ENCODE data around the gene CECR2.
"Not testable (repeated sequence)": the region's sequence is repeated elsewhere in the genome, so short reads cannot be mapped to it uniquely, and the experiment has no call there.

CECR2 gene

DNA sequence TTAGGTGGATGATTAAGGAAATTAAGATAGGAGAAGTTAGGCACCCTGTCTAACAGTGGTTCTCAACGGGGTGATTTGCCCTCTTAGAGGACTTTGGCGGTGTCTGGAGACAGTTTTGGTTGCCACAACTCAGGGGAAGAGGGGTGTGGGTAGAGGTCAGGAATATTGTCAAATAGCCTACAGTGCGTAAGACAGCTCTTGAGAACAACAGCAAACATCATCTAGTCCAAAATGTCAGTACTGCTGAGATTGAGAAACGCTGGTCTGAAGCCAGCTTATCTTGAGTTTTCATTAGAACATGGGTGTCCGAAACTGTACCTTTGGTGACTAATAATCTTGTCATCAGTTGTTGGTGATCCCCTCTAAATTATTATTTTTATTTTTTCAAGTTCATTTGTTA lies 38.4 kb downstream of the CECR2 start:
- DNase-seq: no peak

DNA sequence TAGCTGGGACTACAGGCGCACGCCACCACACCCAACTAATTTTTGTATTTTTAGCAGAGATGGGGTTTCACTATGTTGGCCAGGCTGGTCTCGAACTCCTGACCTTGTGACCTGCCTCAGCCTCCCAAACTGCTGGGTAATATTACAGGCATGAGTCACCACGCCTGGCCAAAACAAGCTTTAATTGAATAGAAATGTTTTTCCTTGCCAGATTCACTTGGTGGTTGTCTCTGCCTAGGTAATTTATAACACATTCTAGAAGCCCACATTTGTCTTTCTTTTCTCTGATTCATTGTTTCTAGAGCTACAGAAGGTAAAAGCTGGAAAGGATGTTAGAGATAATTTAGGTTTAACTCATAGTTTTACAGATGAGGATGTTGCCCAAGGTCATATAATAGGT lies 41.3 kb downstream of the CECR2 start:
- no peak for DNase-seq

DNA sequence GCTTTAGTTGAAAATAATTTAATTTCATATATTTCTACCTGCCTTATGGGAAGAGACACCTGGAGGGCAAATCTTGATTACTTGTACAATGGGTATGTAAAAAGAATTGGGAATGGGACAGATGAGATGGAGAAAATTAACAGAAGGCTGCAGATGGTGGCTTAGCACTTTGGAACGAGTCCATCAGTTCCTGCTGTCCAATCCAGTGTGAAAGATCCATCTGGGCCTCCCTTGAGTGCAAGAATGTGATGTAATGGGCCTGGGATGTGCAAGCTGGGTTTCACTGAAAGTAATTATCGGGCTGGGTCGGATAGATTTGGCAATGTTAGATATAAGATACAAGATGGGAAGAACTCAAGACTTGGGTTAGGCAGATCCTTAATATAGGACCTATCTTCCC lies 42.0 kb downstream of the CECR2 start:
- no peak for DNase-seq

DNA sequence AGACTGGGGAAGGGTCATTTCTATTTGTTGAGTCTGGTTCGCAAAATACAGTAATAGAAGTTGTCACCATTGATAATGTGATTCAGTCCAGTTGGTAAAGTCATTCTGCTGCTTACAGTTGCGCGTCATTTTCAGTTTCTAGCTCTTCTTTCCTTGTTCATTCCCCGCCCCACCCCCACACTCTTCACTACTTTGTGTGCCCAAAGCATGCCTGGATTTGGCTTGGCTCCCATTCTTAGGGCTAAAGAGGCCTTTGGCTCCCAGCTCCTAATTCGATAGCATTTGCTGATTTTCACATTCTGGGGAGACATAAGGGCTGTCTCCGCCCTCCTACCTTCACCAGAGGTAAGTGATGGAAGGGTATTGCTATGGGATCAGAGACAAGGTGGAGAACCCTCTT lies 43.0 kb downstream of the CECR2 start:
- no peak for DNase-seq

DNA sequence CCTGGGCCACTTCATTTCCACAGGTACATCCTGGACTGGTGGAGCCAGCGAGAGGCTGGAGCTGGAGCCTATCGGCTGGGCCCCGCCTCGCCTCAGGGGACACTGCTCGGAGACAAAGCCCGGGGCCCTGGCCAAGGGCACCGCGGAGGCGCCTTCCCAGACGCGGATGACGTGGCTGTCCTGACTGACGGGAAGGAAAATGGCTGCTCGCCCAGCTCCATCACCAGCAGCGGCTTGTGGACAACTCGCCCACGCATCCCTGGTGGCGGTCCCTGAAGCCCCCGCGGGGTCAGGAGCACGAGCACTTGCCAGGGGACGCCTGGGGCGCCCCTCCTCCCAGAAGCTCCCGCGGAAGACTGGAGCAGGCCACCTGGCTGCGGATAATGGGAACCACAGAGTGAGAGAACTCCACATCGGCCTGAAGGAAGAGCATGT lies 49.6 kb downstream of the CECR2 start:
- DNase-seq: no peak

DNA sequence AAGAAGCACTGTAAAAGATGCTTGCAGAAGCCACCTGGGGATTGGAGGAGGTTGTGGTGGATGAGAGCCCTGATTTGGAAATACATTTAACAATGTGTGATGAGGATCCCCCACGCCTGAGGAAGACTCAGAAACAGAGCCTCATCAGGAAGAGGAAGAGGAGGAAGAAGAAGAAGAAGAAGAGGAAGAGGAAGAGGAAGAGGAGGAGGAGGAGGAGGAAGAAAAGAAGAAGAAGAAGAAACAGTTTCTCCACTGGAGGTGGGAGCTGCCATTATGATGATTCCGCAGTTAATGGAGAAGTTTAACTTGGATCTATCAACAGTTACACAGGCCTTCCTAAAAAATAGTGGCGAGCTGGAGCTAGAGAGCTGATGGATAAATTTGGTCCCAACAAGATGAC lies 50.1 kb downstream of the CECR2 start:
- no peak for DNase-seq

DNA sequence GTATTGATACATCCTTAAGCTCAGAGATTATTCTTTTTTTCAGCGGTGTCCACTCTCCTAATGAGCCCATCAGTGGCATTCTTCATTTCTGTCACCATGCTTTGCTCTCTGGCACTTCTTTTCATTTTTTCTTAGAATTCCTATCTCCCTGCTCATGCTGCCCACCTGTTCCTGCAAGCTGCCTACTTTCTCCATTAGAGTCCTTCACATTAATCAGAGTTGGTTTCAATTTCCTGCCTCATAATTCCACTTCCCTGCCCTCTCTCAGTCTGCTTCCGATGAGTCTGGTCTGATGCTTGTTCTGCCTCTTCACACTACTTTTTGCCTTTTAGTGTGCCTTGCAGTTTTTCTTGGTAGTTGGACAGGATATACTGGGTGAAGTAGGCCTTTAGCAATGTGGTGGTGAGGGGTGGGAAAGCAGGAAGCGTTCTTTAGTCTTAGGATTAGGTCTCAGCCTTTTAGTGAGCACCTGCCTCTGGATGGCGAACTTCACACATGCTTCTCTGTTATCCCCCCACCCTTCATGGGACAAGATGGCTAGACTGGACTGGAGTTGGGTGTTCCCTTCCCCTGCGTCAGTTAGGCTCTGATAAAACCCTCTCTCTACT lies 53.6 kb downstream of the CECR2 start:
- no peak for DNase-seq

DNA sequence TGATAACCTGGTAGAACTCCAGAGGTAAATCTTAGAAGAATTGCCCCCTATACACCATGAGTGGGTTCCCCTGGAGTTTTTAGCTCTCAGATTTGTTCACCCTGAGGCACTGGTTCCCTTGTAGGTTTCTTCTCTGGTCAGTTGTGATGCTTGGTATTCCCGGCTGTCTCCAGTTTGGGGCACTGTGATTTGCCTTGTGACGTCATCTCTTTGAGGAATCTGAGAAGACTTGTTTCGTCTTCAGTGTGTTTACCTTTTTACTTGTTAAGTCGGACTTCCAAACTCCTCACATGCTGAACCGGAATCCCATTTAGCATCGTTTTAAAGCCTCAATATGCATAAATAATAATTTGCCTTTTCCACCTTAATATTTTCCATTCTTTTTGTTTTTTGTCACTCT lies 54.4 kb downstream of the CECR2 start:
- no peak for DNase-seq

DNA sequence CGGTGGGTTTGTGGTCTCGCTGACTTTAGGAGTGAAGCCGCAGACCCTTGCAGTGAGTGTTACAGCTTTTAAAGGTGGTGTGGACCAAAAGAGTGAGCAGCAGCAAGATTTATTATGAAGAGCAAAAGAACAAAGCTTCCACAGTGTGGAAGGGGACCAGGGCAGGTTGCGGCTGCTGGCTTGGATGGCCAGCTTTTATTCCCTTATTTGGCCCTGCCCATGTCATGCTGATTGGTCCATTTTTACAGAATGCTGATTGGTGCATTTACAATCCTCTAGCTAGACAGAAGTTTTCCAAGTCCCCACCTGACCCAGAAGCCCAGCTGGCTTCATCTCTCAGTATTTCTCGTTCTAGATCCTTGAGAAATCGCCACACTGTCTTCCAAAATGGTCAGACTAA lies 58.3 kb downstream of the CECR2 start:
- DNase-seq: not testable (repeated sequence)

DNA sequence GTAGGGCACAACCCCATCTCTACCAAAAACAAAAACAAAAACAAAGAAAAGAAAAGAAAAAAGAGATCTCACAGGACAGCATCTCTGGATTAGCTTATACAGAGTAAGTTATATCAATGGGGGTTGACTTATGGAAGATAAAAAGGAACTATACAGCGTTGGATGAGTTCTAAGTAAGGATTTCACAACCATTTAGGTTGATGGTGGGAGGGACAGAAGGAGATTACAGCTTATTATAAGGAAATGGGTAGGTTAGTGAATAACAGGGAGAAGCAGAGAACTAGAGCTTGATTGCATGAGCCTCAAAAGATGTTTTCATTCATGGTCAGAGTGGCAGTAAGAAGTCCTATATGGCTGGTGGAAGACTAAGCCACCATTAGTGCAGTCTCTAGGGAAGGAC lies 60.3 kb downstream of the CECR2 start:
- no peak for DNase-seq

DNA sequence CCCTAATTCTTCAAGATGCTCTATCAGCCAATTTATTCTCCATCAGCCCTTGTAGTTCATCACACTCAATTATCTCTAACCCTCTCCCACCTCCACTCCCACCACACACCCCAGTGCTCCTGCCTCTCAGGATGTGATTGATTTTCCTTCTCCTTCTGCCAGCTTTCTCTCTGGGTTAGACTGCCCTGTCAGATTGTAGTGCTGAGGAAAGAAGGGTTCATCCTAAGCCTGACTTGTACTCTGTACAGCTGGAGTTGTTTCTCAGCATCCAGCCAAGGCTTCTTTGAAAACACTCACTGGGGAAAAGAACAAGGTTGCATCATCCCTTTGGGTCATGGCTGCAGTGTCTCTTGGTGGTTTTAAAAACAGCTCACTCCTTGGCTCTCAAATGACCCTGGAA lies 61.2 kb downstream of the CECR2 start:
- DNase-seq: no peak

DNA sequence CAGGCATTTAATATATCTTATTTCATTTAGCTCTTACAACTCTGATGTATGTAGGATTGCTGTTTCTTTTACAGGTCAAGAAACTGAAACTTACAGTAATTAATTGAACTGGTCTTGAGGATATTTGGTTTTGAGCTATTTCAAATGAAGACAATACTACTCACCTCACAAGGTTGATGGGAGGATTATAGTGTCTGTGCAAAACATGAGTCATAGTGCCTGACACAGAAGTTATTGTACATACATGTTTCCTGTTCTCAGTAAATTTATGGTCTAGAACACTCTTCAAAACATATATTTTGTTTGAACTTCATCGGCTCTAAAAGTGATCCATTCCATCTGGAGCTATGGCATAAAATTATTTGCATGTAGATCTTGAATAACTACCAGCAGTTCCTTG lies 61.9 kb downstream of the CECR2 start:
- DNase-seq: no peak

DNA sequence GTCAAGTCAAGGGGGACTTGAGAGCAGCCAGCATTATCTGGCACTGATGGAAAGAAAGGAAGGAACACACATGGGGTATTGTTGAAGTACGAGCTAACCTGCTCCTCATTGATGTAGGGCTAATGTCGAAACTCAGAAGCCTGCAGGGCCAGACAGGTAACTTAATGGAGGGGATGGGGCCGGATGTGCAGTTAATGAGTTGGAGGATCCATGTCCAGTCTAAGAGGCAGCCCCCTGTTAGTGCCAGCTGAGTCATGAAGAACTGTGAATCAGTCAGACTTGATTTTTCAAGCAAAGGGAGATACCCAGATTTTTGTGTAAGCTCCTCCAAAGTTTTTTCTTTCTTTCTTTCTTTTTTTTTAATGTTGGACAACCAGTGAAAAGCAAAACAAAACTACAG lies 65.6 kb downstream of the CECR2 start:
- DNase-seq: no peak

DNA sequence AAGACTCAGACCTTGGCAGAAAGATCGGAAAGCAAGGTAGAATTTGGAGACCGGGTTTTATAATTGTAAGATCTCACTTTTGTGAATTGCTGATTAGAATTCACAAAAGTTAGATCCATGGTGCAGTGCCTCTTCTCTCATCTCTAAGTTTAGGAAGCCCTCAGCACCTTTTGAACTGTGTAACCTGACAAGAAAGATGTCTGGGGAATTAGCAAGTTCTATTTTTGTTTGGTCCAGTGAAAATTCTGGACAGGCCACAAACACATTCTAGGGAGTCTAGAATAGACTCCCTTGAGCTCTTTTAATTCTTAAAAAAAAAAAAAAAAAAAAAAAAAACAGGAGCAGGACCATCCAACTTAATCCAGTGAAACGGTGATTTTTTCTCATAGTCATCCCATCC lies 66.1 kb downstream of the CECR2 start:
- no peak for DNase-seq

DNA sequence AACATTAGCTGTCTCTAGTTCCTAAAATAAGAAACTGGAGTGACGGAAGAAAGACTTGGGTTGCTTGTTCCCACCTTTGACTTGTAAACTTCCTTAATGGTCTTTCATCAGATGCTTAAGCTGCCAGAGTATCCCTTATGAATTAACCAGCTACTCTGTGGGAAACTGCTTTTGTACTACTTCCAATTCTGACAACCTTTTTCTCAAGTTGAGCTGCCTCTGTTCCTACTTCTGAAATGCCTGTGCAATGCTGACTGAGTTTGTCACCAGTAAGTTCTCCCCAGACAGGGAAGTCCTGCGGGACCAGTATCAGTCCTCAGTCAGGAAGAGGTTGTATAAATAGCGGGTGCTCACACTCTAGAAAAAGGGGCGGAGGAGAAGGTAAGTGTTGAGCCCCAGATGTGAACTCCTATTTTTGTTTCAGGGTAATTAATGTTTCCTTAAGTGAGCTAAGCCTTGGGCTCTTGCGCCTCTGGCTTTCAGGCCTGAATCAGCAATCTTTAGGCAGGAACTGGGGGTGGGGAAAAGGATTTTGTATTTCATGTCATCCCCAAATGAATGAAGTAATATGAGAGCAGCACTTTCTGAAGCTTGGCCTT lies 67.2 kb downstream of the CECR2 start:
- DNase-seq: no peak

DNA sequence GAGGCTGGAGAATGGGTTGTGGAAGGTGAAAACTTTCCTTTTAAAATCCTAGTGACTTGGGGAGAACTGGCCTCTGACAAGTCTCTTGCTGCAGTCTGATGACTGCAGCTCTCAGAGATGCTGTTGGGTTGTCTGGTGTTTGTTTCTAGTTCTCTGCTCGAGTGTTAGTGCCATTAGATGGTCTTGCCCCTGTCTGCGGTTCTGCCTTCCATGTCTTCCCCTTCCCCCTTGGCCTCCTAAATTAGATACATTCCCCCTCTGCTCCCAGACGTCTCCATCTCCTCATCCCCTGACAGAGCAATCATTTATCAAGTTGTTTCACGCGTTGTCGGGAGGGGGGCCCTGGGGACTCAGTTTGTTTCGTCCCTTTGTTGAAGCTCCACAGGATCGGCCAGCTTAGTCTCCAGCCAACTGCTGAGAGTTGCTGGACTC lies 67.7 kb downstream of the CECR2 start:
- DNase-seq: no peak

DNA sequence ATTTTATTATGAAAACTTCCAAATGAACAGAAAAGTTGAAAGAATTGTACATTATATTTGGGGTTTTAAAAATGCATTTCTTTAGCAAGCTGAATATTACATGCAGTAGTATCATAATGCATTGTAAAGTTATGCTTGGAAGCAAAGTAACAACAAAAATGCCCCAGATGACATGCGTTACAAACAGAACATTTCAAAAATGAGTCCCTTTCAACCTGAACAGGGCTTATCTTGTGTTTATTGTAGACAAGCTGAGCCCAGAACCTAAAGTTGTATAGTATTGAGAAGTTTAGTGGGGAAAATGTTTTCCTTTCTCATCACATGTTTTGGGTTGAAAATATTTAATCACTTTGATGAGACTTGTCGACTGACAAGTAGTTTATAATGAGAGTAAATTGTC lies 68.8 kb downstream of the CECR2 start:
- DNase-seq: no peak

DNA sequence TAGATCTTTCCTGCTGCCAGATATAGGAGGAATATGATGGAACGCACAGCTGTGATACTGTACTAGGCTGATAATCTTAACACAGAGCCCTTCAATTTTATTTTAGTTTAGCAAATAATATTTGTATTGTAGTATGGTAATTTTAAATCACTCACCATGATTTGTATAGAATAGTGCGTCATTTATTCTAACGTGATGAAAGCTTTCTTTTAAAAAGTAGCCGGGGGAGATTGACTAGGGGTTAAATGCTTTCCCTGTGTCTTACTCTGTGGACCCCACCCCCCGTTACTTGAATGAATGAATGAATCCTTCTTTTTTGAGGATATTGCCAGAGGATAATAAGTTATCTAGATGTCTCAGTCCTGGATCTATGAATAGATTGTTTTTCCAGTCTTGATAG lies 72.1 kb downstream of the CECR2 start:
- no peak for DNase-seq

DNA sequence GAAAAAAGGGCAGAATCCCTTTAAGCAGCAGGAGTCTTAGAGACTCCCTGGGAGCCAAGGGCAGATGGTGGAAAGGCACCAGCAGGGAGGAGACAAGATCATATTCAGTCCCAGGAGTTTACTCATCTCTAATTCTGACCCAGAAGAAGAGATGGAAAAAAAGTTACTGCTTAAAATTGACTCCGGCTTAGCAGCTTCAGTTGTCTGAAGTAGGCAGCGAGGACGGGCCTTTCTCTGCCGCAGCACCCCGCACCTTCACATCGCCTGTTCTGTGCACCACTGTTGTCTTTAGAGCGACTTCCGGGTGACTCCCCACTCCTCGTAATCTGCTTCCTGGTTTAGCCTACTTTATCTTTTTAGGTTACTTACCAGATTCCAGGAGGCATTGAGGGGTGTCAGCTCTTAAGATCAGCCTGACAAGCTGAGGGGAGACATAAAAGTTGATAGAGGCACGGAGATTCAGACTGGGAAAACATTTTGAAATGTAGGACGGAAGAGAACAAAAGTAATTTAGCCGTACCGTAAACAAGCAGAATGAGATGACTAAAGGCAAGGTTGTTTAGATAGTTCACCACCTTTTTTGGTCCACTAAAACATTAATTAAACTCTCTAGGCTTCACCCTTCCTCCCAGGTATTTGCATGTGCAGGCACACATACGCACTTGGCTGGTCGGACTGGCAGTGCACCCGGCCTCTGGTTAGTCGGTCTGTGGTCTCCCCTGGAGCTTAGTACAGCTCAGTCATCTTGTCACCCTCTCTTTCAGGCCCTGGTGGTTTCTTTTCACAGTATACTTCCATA lies 74.3 kb downstream of the CECR2 start:
- DNase-seq: no peak

DNA sequence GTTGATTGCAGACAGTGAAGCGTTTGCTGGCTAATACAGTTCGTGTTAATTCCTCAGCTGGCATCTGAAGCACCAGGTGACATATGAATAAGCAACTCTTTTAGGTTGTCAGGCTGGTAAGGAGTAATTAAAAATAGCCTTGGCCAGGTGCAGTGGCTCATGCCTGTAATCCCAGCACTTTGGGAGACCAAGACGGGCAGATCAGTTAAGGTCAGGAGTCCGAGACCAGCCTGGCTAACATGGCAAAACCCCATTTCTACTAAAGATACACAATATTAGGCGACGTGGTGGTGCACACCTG lies 74.9 kb downstream of the CECR2 start:
- DNase-seq: no peak

DNA sequence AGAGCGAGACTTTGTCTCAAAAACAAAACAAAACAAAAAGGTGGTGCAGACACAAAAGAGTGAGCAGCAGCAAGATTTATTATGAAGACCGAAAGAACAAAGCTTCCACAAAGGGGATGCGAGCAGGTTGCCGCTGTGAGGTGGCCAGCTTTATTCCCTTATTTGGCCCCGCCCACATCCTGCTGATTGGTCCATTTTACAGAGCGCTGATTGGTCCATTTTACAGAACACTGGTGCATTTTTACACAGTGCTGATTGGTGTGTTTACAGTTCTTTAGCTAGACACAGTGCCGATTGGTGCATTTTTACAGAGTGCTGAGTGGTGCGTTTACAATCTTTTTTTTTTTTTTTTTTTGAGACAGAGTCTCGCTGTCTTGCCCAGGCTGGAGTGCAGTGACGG lies 77.4 kb downstream of the CECR2 start:
- DNase-seq: no peak

DNA sequence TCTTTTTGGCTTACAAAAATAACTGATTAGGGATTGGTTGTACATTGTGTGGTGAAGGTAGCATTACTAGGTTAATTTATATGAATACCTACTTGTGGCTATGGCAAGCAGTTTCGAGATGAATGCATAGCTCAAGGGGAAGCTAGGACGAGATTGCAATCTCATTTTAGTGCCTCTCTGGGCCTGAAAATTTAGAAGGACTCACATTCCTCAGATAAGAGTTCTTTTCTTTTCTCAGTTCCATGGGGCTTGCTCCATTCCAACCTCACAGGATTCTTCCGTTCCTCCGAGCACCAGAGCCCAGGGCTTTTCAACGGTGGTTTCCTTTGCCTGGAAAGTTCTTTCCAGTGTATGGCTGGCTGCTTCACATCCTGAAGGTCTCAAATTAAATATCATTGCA lies 82.1 kb downstream of the CECR2 start:
- DNase-seq: no peak

DNA sequence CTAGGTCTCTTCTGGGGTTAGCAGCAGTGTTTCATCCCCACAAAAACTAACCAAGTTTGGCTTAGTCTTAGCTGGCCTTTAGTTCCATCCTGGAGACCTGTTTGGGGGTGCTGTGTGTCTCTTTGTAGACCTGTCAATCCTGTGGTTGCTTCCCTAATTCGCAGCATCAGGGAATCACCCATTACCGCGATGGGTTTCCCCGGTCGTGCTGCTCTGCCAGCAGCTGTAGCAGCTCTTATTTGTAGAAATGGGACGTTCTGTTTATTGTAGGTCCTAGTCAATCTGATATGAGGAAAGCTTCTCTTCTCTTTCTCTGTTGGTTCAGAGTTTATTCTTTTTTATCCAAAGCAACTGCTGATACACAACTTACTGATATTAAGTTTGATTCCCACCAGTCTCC lies 91.6 kb downstream of the CECR2 start:
- DNase-seq: no peak

DNA sequence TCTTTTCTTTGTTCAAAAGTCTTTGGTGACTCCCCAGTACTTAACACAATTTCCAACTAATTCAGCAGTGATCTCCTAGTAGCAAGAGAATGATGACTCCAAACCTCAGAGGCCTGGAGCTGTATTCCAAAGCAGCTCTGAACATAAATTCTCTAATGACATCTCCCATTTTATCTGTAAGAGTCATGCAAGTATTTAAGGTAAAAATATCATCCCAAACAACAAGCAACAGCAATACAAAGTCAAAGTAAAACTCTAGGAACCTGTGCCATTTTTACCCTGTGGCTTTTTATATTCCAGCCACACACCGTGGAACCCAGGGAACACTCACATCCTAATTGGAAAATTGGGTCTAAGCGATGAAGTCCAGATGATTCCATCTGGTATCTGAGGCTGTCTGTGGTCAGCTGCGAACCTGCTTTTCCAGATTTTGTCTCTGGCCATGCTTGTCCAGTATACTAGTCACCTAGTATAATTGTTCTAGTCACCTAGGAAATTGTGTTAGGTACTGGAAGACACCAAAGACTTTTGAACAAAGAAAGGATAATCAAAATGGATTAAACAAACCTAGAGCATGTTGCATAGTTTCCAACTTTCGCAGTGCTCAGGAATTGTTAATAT lies 101.7 kb downstream of the CECR2 start:
- DNase-seq: no peak

Data from NCI-H226 (cell line).